Measurements from ENCODE around the gene PARD3. TPM values are rescaled to one million over a fixed set of nuclear protein-coding genes. Genes with fewer than 3 reads are reported as not detected.
A peak's percentile ranks its signal among the peaks of the same experiment; 100 is the strongest.

PARD3 gene
- total RNA-seq, 4 donors from 2014 or later, result 150 to 172 (median 165) TPM

- 41 to 50% methylated on average over 1 of the region's 1 CpG for WGBS, 2 donors
- no peak for DNase-seq (ENCODE audit: low spot score in 2 of 2)
- intact Hi-C loops (cut with DNase I; ENCODE audit: low total_unique reads), result loop anchor here (10.0 kb wide), 1 partner anchor 308 kb away; no protein-coding TSS in a partner anchor
- H3K4me3 ChIP-seq (ENCODE audit: low read depth, poor library complexity, severe bottlenecking), result no peak overlapping the region
- TF ChIP-seq CTCF (IDR thresholded peaks at IDR 0.05), result no peak
- TF ChIP-seq POLR2A (IDR thresholded peaks at IDR 0.05), result no peak
These were observed 147.9 kb downstream of the PARD3 start for GRCh38 chr10:34667177-34667576.

GRCh38 chr10:34666008-34666704 lies 148.9 kb downstream of the PARD3 start:
- WGBS, 2 donors, result 17 to 28% methylated on average over 6 of the region's 6 CpGs
- no peak overlapping the region for H3K4me3 ChIP-seq (ENCODE audit: low read depth, poor library complexity, severe bottlenecking)
- intact Hi-C loops (cut with DNase I; ENCODE audit: low total_unique reads), result loop anchor here (10.0 kb wide), 1 partner anchor 309 kb away; no protein-coding TSS in a partner anchor
- TF ChIP-seq CTCF (IDR thresholded peaks at IDR 0.05) (no peak), POLR2A (IDR thresholded peaks at IDR 0.05) (no peak)
- DNase-seq (ENCODE audit: low spot score in 2 of 2), result peak in 1 of 2 donors; percentile 37

- no peak for DNase-seq (ENCODE audit: low spot score in 2 of 2)
- WGBS, 2 donors, result 67 to 76% methylated on average over 1 of the region's 1 CpG
- no peak overlapping the region for H3K4me3 ChIP-seq (ENCODE audit: low read depth, poor library complexity, severe bottlenecking)
- no peak for TF ChIP-seq POLR2A (IDR thresholded peaks at IDR 0.05)
- TF ChIP-seq CTCF (IDR thresholded peaks at IDR 0.05), result no peak
- intact Hi-C loops (cut with DNase I; ENCODE audit: low total_unique reads), result loop anchor here (10.0 kb wide), 1 partner anchor 310 kb away; no protein-coding TSS in a partner anchor
These were observed 150.4 kb downstream of the PARD3 start for GRCh38 chr10:34664706-34665105.

- no peak overlapping the region for H3K4me3 ChIP-seq (ENCODE audit: low read depth, poor library complexity, severe bottlenecking)
- DNase-seq (ENCODE audit: low spot score in 2 of 2), result no peak
- WGBS, 2 donors, result 44 to 64% methylated on average over 2 of the region's 2 CpGs
- TF ChIP-seq POLR2A (IDR thresholded peaks at IDR 0.05) (no peak), CTCF (IDR thresholded peaks at IDR 0.05) (no peak)
- intact Hi-C loops (cut with DNase I; ENCODE audit: low total_unique reads), result loop anchor here (10.0 kb wide), 1 partner anchor 313 kb away; no protein-coding TSS in a partner anchor
These were observed 153.5 kb downstream of the PARD3 start for GRCh38 chr10:34661580-34661979.

GRCh38 chr10:34658934-34659333 lies 156.2 kb downstream of the PARD3 start:
- DNase-seq (ENCODE audit: low spot score in 2 of 2), result no peak
- intact Hi-C loops (cut with DNase I; ENCODE audit: low total_unique reads), result no loop called here
- 47 to 72% methylated on average over 1 of the region's 1 CpG for WGBS, 2 donors
- TF ChIP-seq POLR2A (IDR thresholded peaks at IDR 0.05), result no peak
- TF ChIP-seq CTCF (IDR thresholded peaks at IDR 0.05), result no peak
- no peak overlapping the region for H3K4me3 ChIP-seq (ENCODE audit: low read depth, poor library complexity, severe bottlenecking)
